ENCODE results near the gene D2HGDH.
"Not testable (repeated sequence)": the region's sequence is repeated elsewhere in the genome, so short reads cannot be mapped to it uniquely, and the experiment has no call there.

Gene D2HGDH

GRCh38 chr2:241810307-241811200, 76.1 kb downstream of the D2HGDH start:
- DNase-seq = no peak

GRCh38 chr2:241811201-241811951, 76.9 kb downstream of the D2HGDH start:
- DNase-seq = no peak

DNA sequence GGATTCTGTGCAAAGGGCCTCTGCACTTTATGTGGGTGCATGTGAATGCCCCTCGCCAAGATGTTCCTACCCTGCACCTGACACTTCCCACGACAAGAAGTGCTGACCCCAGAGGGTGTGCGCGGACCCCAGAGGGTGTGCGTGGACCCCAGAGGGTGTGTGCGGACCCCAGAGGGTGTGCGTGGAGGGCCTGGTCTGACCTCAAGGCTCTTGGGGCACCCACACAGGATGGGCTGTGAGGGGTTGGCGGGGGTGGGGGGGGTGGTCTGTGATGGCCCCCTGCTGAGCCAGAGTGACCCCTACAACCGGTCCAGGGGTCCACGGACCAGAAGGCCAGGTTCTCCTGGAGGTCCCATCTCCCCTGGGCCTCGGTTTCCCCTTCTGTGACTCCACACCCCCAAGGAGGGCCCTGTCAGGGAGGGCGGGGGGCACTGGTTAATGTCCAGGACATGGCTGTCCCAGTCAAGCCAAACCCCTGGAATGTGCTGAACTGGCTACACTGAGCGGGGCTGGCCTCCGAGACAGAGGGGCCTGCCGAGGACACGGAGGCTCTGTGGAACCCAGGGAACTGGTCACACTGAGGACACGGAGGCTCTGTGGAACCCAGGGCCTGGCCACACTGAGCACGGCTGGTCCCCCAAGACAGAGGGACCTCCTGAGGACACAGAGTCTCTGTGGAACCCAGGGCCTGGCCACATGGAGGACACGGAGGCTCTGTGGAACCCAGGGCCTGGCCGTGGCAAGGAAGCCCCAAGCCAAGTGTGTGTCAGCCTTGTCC, 77.7 kb downstream of the D2HGDH start:
- no peak for DNase-seq

GRCh38 chr2:241812730-241813643, 78.6 kb downstream of the D2HGDH start:
- DNase-seq = no peak

GRCh38 chr2:241813644-241814392, 79.4 kb downstream of the D2HGDH start:
- no peak for DNase-seq

DNA sequence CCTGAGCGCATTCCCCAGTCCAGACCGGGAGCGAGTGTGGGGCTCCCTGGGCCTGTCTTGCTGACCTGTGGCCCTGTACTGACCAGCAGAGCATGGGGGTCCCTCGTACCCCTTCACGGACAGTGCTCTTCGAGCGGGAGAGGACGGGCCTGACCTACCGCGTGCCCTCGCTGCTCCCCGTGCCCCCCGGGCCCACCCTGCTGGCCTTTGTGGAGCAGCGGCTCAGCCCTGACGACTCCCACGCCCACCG, 79.9 kb downstream of the D2HGDH start:
- DNase-seq = no peak

- DNase-seq = no peak
Observed at GRCh38 chr2:241814643-241815476, 80.4 kb downstream of the D2HGDH start.

DNA sequence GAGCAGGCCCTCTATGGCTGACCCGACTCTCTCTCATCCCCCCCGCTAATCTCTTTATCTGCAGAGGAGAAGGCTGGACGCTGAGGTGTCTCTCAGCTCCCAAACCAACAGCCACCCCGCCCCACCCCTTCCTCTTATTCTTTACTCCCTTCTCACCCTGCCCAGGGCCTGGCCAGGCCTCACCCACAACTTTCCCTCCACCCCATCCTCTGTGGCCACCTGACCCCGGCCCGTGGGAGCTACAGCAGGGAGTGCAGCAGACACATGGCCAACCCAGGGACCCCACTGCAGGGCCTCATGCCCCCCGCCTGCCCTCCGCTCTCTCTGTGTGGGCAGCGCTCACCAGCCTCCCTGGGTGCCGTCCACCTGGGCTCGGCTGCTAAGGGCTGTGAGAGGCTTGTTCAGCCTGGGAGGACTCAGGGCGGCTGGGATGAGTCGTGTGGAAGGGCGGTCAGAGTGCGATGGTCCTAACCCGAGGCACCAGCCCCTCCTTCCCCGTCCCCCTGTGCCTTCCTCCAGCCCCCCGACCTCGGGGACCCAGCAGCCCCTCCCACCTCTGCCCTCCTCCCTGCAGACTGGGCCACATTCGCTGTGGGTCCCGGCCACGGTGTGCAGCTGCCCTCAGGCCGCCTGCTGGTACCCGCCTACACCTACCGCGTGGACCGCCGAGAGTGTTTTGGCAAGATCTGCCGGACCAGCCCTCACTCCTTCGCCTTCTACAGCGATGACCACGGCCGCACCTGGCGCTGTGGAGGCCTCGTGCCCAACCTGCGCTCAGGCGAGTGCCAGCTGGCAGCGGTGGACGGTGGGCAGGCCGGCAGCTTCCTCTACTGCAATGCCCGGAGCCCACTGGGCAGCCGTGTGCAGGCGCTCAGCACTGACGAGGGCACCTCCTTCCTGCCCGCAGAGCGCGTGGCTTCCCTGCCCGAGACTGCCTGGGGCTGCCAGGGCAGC, 81.3 kb downstream of the D2HGDH start:
- DNase-seq = no peak

DNA sequence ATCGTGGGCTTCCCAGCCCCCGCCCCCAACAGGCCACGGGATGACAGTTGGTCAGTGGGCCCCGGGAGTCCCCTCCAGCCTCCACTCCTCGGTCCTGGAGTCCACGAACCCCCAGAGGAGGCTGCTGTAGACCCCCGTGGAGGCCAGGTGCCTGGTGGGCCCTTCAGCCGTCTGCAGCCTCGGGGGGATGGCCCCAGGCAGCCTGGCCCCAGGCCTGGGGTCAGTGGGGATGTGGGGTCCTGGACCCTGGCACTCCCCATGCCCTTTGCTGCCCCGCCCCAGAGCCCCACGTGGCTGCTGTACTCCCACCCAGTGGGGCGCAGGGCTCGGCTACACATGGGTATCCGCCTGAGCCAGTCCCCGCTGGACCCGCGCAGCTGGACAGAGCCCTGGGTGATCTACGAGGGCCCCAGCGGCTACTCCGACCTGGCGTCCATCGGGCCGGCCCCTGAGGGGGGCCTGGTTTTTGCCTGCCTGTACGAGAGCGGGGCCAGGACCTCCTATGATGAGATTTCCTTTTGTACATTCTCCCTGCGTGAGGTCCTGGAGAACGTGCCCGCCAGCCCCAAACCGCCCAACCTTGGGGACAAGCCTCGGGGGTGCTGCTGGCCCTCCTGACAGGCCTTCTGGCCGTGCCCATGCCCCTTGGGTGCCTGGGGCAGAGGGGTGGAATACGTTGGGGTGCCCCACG, 82.1 kb downstream of the D2HGDH start:
- DNase-seq = no peak

GRCh38 chr2:241817126-241817820, 82.8 kb downstream of the D2HGDH start:
- DNase-seq = no peak

DNA sequence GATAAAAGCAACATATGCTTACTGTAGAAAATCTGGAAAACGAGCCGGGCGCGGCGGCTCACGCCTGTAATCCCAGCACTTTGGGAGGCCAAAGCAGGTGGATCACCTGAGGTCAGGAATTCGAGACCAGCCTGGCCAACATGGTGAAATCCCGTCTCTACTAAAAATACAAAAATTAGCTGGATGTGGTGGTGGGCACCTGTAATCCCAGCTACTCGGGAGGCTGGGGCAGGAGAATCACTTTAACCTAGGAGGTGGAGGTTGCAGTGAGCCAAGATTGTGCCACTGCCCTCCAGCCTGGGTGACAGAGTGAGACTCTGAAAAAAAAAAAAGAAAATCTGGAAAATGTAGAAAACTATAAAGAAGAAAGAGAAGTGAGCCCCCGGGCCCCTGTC, 83.4 kb downstream of the D2HGDH start:
- not testable (repeated sequence) for DNase-seq

Measured in activated CD4-positive, alpha-beta T cell treated with anti-CD3 and anti-CD28 coated beads for 4 hours (primary cell).